Ishikawa (cell line): Measurements from ENCODE around the gene RPP30.

Experiments
- CEBPB ChIP-seq: IDR thresholded peaks from 2 replicates; pipeline ENCODE4 v1.6.1; 2012
- EGR1 ChIP-seq: IDR thresholded peaks from 2 replicates; pipeline ENCODE4 v1.6.1; 2012
- EP300 ChIP-seq: IDR thresholded peaks from 2 replicates; pipeline ENCODE4 v1.6.1; 2012; ENCODE audit warnings: borderline replicate concordance
- RAD21 ChIP-seq: IDR thresholded peaks from 2 replicates; pipeline ENCODE4 v1.6.1; 2012; ENCODE audit warnings: low read depth
- TAF1 ChIP-seq: IDR thresholded peaks from 2 replicates; pipeline ENCODE4 v1.6.1; 2012; ENCODE audit warnings: low read depth, mild to moderate bottlenecking
- USF1 ChIP-seq: IDR thresholded peaks from 2 replicates; pipeline ENCODE4 v1.6.1; 2012
- YY1 ChIP-seq: IDR thresholded peaks from 2 replicates; pipeline ENCODE4 v1.6.1; 2012; ENCODE audit warnings: low read depth
- TF ChIP-seq, protein P1 (sequence below): IDR thresholded peaks from 2 replicates; pipeline ENCODE4 v1.6.1; 2012; ENCODE audit warnings: low read depth, mild to moderate bottlenecking

- no peak for TF ChIP-seq EP300
- TF ChIP-seq TAF1 = no peak
- no peak for TF ChIP-seq CEBPB
- peak; percentile 77 for TF ChIP-seq YY1
- 0 out of 2 replicates have a peak, but pooled peaks have one; percentile 33 for TF ChIP-seq RAD21
- TF ChIP-seq, protein P1, sequence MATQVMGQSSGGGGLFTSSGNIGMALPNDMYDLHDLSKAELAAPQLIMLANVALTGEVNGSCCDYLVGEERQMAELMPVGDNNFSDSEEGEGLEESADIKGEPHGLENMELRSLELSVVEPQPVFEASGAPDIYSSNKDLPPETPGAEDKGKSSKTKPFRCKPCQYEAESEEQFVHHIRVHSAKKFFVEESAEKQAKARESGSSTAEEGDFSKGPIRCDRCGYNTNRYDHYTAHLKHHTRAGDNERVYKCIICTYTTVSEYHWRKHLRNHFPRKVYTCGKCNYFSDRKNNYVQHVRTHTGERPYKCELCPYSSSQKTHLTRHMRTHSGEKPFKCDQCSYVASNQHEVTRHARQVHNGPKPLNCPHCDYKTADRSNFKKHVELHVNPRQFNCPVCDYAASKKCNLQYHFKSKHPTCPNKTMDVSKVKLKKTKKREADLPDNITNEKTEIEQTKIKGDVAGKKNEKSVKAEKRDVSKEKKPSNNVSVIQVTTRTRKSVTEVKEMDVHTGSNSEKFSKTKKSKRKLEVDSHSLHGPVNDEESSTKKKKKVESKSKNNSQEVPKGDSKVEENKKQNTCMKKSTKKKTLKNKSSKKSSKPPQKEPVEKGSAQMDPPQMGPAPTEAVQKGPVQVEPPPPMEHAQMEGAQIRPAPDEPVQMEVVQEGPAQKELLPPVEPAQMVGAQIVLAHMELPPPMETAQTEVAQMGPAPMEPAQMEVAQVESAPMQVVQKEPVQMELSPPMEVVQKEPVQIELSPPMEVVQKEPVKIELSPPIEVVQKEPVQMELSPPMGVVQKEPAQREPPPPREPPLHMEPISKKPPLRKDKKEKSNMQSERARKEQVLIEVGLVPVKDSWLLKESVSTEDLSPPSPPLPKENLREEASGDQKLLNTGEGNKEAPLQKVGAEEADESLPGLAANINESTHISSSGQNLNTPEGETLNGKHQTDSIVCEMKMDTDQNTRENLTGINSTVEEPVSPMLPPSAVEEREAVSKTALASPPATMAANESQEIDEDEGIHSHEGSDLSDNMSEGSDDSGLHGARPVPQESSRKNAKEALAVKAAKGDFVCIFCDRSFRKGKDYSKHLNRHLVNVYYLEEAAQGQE = no peak
- no peak for TF ChIP-seq EGR1
- TF ChIP-seq USF1 = no peak
These were observed 452 bp upstream of the RPP30 start for GRCh38 chr10:90871279-90871765.
